Heart right ventricle (tissue), 16 donors: ENCODE data around the gene NRF1. TPM values are rescaled to one million over a fixed set of nuclear protein-coding genes. Genes with fewer than 3 reads are reported as not detected.

Source experiments
- ATAC-seq, 8 donors: fragments of 200-7000 bp; cut with Tn5 transposase; one replicate each; pipeline ENCODE4 v1.9.1; 2020; ENCODE audit warnings: mild to moderate bottlenecking in 8 of 8, moderate library complexity in 8 of 8, moderate number of reproducible peaks in 1 of 8
- DNase-seq, 2 donors: peaks; one replicate each; pipeline ENCODE4 v3.0.0-alpha.2; 2020
- H3K27ac ChIP-seq, 10 donors: fragments of 200-600 bp; sonication (generic) in 2 of 10; one replicate each; pipeline versions ENCODE4 v1.5.0 to v1.8.0; 2020 to 2022; ENCODE audit warnings: mild to moderate bottlenecking in 3 of 10
- H3K27me3 ChIP-seq, 7 donors: fragments of 200-600 bp; one replicate each; pipeline ENCODE4 v1.8.0; 2021 to 2022; ENCODE audit warnings: mild to moderate bottlenecking in 2 of 7
- H3K36me3 ChIP-seq, 9 donors: fragments of 200-600 bp; sonication (generic) in 1 of 9; one replicate each; pipeline versions ENCODE4 v1.5.0 to v1.8.0; 2020 to 2022; ENCODE audit warnings: mild to moderate bottlenecking in 2 of 9
- H3K4me1 ChIP-seq, 9 donors: fragments of 200-600 bp; sonication (generic) in 1 of 9; one replicate each; pipeline versions ENCODE4 v1.5.0 to v1.8.0; 2020 to 2022; ENCODE audit warnings: mild to moderate bottlenecking in 4 of 9
- H3K4me3 ChIP-seq, 10 donors: fragments of 200-600 bp; sonication (generic) in 2 of 10; one replicate each; pipeline versions ENCODE4 v1.5.0 to v1.8.0; 2020 to 2022; ENCODE audit warnings: mild to moderate bottlenecking in 7 of 10, moderate library complexity in 2 of 10
- H3K9me3 ChIP-seq, 11 donors: fragments of 200-600 bp in 10 of 11; sonication (generic) in 2 of 11; one replicate each; pipeline versions ENCODE4 v1.5.0 to v1.8.0; 2013 to 2022; ENCODE audit warnings: mild to moderate bottlenecking in 2 of 11, control low read depth in 1 of 11, moderate library complexity in 1 of 11
- CTCF ChIP-seq, 9 donors: fragments of 200-600 bp; sonication (generic) in 2 of 9; IDR thresholded peaks; one replicate each; pipeline versions ENCODE4 v1.5.0 to v1.8.0; 2021 to 2022; ENCODE audit warnings: antibody characterized with exemption in 9 of 9, mild to moderate bottlenecking in 5 of 9, moderate library complexity in 1 of 9
- WGBS, 2 donors: extraction: QIAGEN DNeasy Blood & Tissue Kit; methylation state at CpG; one replicate each; pipeline ENCODE4 v1.1.7; 2013; ENCODE audit warnings: inconsistent platforms in 1 of 2; 5-methylcytosine and 5-hydroxymethylcytosine counted together
- intact Hi-C, 10 donors: fragments of 100-400 bp; cut with DNase I; formaldehyde crosslinking; loops; one replicate each; pipeline versions ENCODE4 v1.11.1 to v1.14.2; 2022
- polyA plus RNA-seq, 2 donors: library from polyadenylated mRNA; stranded (reverse); fragments of 200-250 nt; gene quantifications; one replicate each; pipeline ENCODE4 v1.2.3, GENCODE V29; 2013
- total RNA-seq, 10 donors: library from RNA; stranded (reverse); fragmentation: NEBNext Ultra II Directional in 3 of 10; extraction: Animal tissue kit (Norgen Biotek cat#: 25700) in 3 of 10; gene quantifications; one replicate each; pipeline versions ENCODE4 v1.2.1 to v1.2.4, GENCODE V29; 2021 to 2023
- donor health status: Arrhythmogenic right ventricular cardiomyopathy.
- donor health status: ischemic (EF 13 %, LVEDD 7.1; RV severe dilation, severe dysfunction).
- donor health status: healthy with polysubstance abuse.
- donor health status: DM: no; HTN: yes; CAD: no.
- donor health status: DM: no; HTN: no; CAD: no.
- donor health status: ischemic (EF 25% LVEDD 6.9; RV normal size, moderate dysfunction).
- donor health status: ischemic (EF 25% LVEDD 5.7; RV mildly dilated, moderate dysfunction).
- donor health status: healthy.
- donor health status: DM: yes; HTN: yes; CAD: no.
- donor health status: Ischemic cardiomyopathy.
- donor health status: ischemic (EF 35%, LVEDD 5.7; RV mildly dilated, moderate dysfunction).
- donor health status: nonischemic (EF 11% LVEDD 7.7; RV severe dilation, severe dysfunction).
- donor health status: DM: yes; HTN: yes; CAD: no.
- donor health status: PGD.
- donor health status: ischemic (EF 29% LVEDD 5.4; RV normal size, mild dysfunction).
- donor health status: nonischemic (EF 23%, LVEDD 6.1; RV moderate dilation, normal function).

Gene NRF1
- total and polyA plus RNA-seq, 12 donors, result 4.9 to 16.0 (median 12.5) TPM

- Histone ChIP-seq H3K27ac (no peak overlapping the region), H3K4me1 (peaks cover 14 to 76% (median 70%) of the 10 kb centered on the region in 9 donors), H3K4me3 (no peak overlapping the region), H3K9me3 (no peaks in the 10 kb centered on the region), H3K27me3 (peaks cover 69 to 100% (median 94%) of the 10 kb centered on the region in 7 donors), H3K36me3 (no peaks in the 10 kb centered on the region)
- ATAC-seq, result no peak
- no peak for DNase-seq
- intact Hi-C loops, result no loop called here
- TF ChIP-seq CTCF (IDR thresholded peaks at IDR 0.05), result no peak
- WGBS, 2 donors, result 10 to 15% methylated on average over 10 of the region's 10 CpGs
Observed at GRCh38 chr7:129783584-129783919, 172.0 kb downstream of the NRF1 start.

DNA sequence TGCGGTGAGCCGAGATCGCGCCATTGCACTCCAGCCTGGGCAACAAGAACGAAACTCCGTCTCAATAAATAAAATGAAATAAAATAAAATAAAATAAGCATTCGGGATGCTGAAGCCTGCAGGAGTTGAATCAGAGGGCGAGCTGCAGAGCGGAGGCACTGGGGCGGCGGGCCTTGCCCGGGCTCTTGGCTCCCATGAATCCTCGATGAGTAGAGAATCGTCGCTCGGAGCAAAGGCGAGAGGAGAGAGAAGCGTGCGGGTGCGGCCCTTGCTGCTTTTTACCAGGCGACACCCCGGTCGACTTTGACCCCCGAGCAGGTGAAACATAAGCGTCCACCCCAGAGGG, 172.9 kb downstream of the NRF1 start:
- no peak for TF ChIP-seq CTCF (IDR thresholded peaks at IDR 0.05)
- Histone ChIP-seq H3K36me3 (no peaks in the 10 kb centered on the region), H3K4me3 (peak overlapping the region in 1 of 10 donors; percentile 2), H3K9me3 (no peaks in the 10 kb centered on the region), H3K27me3 (peaks cover 60 to 96% (median 85%) of the 10 kb centered on the region in 7 donors), H3K4me1 (peaks cover 10 to 67% (median 62%) of the 10 kb centered on the region in 9 donors), H3K27ac (no peak overlapping the region)
- ATAC-seq, result no peak
- intact Hi-C loops, result no loop called here
- DNase-seq, result no peak
- WGBS, 2 donors, result 13 to 18% methylated on average over 25 of the region's 25 CpGs

- no peak for ATAC-seq
- intact Hi-C loops, result no loop called here
- no peak overlapping the region for H3K27ac ChIP-seq
- 4 to 6% methylated on average over 35 to 37 of the region's 37 CpGs for WGBS, 2 donors
- H3K4me3 ChIP-seq, result peak overlapping the region in 7 of 10 donors; percentile 2 to 36 (median 7)
- H3K36me3 ChIP-seq, result no peaks in the 10 kb centered on the region
- DNase-seq, result no peak
- no peak for TF ChIP-seq CTCF (IDR thresholded peaks at IDR 0.05)
- H3K27me3 ChIP-seq, result peaks cover 54 to 96% (median 81%) of the 10 kb centered on the region in 7 donors
- H3K9me3 ChIP-seq, result no peaks in the 10 kb centered on the region
- peaks cover 7 to 61% (median 56%) of the 10 kb centered on the region in 9 donors for H3K4me1 ChIP-seq
Observed at GRCh38 chr7:129784783-129785684, 173.5 kb downstream of the NRF1 start.

DNA sequence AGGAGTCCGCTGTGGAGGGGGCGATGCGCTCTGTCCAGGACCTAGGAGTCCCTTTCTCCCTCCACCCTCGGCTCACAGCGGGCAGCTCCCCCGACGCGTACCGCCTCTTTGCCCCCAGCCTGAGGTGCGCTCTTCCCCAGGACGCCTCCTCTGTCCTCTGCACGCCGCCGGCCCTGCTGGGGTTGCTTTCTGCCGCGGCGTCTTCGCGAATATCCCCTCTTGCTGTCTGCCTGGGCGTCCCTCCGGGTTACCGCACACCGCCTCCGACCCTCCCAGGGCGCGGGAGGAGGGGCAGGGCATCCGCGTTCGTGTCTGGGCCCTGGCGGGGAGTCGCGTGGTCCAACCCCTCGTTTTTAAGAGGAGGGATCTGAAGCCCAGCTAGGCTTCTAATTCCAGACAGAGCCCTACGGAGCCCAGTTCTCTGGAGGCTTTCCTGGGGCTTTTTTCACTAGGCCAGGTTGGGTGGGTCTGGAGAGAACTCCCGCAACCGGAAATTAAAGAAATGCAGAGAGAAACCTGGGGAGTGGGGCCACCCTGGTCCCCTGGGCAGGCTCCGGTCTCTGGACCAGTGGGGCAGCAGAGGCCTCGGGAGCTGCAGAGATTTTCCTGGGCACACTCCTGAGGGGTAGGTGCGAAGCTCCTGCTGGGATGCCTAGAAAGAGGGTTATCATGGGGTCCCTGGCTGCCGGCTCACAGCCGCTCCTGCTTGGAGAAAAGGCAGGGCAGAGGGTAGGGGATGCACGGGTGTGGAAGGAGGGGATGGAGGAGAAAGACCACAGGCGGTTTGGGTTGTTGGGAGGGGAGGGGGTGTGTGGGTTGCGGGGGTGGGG, 174.4 kb downstream of the NRF1 start:
- no peak for TF ChIP-seq CTCF (IDR thresholded peaks at IDR 0.05)
- Histone ChIP-seq H3K4me3 (peak overlapping the region in 6 of 10 donors; percentile 2 to 36 (median 10)), H3K36me3 (no peaks in the 10 kb centered on the region), H3K27ac (no peak overlapping the region), H3K4me1 (peaks cover 4 to 52% (median 47%) of the 10 kb centered on the region in 9 donors), H3K9me3 (no peaks in the 10 kb centered on the region), H3K27me3 (peaks cover 45 to 96% (median 78%) of the 10 kb centered on the region in 7 donors)
- WGBS, 2 donors, result 6 to 7% methylated on average over 44 of the region's 44 CpGs
- intact Hi-C loops, result no loop called here
- ATAC-seq (peak in 2 of 8 donors; percentile 7 to 23), DNase-seq (no peak)
